NK-92 treated with Interleukin-12 subunit alpha and Interleukin-12 subunit beta, amount 100 ng/mL, for 24 hours (cell line): ENCODE results near the gene RNF103.
"Not testable (repeated sequence)": the region's sequence is repeated elsewhere in the genome, so short reads cannot be mapped to it uniquely, and the experiment has no call there.

Experiments used
- DNase-seq: peaks from one replicate; lab custom pipeline; 2025; lab: John Stamatoyannopoulos, UW

Gene RNF103

DNA sequence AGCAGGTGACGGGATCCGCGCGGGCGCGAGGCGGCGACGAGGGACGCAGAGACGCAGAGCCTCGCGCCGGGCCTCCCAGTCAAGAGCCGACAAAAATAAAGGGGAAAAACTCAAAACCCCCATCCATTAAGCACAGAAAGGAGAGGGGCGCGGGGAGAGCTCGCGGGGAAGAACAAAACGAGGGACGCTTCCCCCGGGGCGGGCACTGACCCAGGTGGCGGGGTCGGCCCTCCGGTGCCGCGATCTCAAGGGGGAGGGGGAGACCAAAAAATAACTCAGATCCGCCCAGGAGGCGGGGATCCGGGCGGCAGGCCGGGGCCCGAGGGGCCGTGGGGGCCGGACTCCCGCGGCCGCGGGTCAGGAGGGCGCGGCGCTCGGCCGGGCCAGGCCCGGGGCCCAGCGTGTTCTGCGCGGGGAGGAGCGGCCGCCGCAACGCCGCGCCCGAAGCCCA lies 597 bp downstream of the RNF103 start:
- peak; percentile 53 for DNase-seq

DNA sequence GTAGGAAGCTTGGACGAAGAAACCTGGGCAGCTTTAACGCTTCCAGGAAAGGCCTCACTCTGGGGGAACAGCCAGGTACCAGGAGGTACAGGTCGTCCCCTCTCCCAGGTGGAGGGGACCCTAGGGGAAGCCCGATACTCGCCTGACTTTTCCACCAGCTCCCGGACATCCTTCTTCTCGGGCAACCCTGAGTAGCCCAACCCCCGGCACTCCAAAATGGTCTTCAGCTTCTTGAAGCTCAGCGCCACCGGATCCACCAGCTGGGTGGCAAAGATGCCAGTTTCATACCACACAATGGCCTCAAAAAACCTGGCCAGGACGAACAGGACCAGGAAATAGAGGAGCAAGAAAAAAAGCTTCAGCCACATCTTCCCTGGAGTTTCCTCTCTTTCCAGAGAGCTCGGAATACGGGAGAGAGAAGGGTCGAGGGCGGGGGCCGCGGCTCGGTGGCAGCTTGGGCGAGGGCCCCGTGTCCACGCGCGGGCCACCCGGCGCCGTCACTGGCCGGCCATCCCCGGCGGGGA lies 1.1 kb downstream of the RNF103 start:
- DNase-seq, result no peak

DNA sequence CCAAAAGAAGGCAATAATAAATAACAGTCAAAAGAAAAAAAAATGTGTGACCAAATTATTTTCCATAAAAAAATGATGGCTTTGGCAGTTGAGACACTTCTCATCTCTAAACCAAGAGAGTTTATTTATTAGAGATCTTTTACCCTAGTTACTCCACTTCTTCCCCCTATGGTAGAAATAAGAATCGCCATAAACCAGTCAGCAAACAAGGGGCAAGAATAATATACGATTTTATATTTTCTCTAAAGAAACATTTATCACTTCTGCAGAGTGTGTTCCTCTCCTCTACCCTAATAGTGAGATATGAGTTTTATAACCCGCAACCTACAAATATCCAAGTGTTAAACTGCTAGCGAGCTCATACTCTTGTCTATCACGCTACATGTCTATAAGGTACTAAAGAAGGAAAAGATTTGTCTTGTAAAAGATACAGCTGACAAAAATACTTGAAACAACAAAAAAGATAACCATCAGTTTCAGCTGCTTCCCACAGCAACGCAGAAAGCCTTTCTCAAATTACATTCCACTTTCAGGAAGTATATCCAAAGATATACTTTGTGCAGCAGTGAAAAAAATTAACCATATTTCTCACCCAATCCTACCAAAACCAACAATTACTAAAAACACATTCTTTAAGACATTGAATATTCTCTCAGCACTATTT lies 2.3 kb downstream of the RNF103 start:
- DNase-seq, result no peak

DNA sequence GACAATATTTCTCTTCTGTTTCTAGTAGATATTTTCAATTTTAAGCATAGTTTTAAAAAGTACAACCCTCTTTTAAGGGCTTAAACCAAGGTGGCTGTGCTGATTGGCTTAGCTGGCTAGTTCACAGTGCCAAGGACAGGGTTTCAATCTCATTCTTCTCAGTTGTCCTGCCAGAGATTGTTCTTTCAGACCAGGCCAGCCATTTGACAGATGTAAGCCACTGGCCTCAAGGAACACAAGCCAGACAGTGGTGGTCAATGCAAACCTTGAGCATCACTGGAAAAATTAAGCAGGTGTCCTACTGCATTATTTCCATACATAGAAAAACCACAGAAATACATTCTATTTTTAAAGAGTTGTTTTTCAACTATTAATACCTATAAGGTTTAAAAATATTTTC lies 5.9 kb downstream of the RNF103 start:
- no peak for DNase-seq

GRCh38 chr2:86617153-86617552 lies 6.5 kb downstream of the RNF103 start:
- DNase-seq, result no peak

DNA sequence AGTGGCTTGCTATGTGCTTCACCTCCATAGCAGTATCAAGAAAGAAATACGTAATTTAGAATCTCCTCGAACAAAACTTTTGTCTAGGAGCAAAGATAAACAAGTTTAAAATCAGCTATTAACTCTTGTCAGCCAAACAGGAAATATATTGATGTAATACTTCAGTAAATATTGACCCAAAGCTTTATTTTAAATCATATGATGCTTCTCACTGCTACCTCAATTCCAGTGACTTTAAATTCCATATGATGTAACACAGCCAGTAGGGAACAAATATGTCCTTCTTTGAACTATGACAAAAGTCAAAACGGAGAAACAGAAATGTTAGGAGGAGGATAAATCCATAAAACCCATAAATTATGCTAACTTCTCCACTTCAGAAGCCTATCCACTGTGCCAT lies 7.2 kb downstream of the RNF103 start:
- DNase-seq, result no peak

DNA sequence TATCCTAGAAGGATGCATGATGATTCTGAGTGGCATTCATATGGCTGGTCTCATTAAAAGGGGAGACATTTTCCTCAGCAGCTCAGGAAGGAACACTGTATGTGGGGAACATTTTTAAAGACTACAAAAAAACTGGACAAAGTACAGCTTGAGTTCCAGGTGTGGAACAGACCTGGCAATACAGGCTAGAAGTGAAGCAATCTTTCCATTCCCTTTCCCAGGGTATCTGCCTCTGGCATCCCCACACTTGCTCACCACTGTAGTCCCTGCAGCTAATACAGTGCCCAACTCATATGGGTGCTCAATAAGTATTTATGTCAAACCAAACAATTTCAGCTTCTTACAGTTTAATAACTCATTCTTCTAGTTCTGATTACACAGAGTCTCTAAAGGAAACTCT lies 8.1 kb downstream of the RNF103 start:
- DNase-seq, result no peak

GRCh38 chr2:86613515-86613914 lies 10.2 kb downstream of the RNF103 start:
- DNase-seq, result no peak

- no peak for DNase-seq
Measured at GRCh38 chr2:86610871-86611270, 12.8 kb downstream of the RNF103 start.

- DNase-seq, result no peak
Measured at GRCh38 chr2:86608832-86609410, 14.7 kb downstream of the RNF103 start.

DNA sequence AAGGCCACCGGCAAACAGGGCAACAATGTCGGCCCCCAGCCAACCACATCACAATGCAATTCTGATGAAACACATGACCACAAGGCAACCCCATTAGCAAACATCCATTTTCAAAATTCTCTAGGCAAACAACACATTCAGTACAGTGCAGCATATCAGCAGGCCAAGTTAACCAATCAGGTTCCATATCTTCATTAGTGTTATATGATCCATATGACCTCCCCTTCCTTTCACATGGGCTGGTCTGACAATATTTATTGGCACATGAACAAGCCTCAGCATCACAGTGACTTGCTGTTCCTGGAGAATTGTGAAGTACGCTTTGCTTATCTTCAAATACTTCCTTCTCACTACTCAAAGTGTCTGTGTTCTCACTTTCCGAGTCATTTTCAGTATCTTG lies 19.8 kb downstream of the RNF103 start:
- no peak for DNase-seq

GRCh38 chr2:86598966-86599365 lies 24.7 kb downstream of the RNF103 start:
- no peak for DNase-seq

GRCh38 chr2:86596118-86596517 lies 27.5 kb downstream of the RNF103 start:
- DNase-seq, result no peak

- DNase-seq, result no peak
Measured at GRCh38 chr2:86593266-86593665, 30.4 kb downstream of the RNF103 start.

GRCh38 chr2:86592547-86593230 lies 31.0 kb downstream of the RNF103 start:
- DNase-seq, result no peak

GRCh38 chr2:86589701-86590100 lies 34.0 kb downstream of the RNF103 start:
- DNase-seq, result not testable (repeated sequence)

DNA sequence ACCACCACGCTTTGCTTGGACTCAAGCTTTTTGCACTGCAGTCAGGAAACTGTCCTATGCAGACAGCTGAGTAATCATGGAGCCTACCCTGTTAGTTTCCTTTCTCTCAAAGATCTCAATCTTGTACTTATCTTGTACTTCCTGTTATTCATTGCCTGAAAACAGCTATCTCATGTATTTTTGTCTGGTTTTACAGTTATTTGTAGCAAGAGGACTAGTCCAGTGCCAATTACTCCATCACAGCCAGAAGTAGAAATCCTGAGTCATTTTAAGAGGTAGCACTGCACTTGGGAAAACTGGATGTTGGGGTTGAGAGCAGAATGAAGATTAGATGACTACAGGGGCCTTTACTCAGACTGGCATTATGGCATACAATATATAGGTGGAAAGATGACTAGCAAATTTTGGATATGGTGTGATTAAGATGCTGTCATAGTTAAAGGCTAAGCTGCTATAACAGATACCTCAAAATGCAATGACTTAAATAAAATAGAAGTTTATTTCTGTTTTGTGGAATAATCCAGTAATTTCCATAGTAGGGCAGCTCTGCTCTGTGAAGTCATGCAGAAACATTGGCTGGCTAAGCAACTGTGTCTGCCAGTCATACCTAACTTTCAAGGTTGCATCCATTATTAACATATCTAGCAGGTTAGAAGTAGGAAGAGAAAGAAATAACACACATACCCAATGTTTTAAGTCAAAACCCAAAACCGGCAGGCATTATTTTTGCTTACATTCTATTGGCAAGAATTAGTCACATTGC lies 39.3 kb downstream of the RNF103 start:
- DNase-seq, result no peak

- DNase-seq, result no peak
Measured at GRCh38 chr2:86580560-86580959, 43.1 kb downstream of the RNF103 start.

GRCh38 chr2:86577817-86578456 lies 45.7 kb downstream of the RNF103 start:
- DNase-seq, result no peak

DNA sequence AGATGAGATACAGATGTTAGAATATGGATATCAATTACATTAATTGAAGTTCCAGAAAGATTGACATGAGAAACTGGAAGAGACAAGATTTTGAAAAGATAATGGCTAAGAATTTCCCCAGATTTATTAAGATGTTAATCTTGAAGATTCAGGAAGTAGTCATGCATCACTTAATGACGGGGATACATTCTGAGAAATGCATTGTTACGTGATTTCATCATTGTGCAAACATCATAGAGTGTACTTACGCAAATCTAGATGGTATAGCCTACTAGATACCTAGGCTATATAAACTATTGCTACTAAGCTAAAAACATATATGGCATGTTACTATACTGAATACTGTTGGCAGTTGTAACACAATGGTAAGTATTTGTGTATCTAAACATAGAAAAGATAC lies 53.6 kb downstream of the RNF103 start:
- DNase-seq, result no peak

- no peak for DNase-seq
Measured at GRCh38 chr2:86566821-86567190, 56.9 kb downstream of the RNF103 start.
